GM21619 (cell line): Measurements from ENCODE around the gene KLK12.

Source experiments
- ATAC-seq: cut with Tn5 transposase; IDR thresholded peaks from one replicate; pipeline ENCODE4 v1.9.1; 2021; ENCODE audit not compliant: unreplicated experiment

KLK12 gene, protein sequence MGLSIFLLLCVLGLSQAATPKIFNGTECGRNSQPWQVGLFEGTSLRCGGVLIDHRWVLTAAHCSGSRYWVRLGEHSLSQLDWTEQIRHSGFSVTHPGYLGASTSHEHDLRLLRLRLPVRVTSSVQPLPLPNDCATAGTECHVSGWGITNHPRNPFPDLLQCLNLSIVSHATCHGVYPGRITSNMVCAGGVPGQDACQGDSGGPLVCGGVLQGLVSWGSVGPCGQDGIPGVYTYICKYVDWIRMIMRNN

DNA sequence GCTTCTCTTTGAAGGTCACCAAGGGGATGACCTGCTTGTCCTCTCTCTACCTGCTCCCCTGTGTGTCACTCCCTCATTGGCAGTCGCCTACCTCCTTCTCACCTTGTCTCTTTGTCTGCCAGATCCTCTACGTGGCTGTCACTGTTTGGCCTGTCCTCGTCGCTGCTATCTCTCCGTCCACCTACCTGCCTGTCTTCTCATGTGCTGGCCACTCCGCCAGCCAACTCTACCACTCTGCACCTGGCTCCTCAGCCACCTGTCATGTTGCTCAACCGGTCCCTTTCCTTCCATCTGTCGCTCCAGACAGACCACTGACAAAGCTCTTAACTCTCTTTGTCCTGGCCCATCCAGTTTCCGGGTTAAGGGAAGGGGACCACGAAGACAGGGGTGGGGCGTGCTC lies at the start of gene KLK12:
Gene KLK12, minus strand, starts transcription at position 299 of the 400 bp plus-strand sequence. CDS start 381 bp downstream, outside the sequence.
- ATAC-seq = no peak

DNA sequence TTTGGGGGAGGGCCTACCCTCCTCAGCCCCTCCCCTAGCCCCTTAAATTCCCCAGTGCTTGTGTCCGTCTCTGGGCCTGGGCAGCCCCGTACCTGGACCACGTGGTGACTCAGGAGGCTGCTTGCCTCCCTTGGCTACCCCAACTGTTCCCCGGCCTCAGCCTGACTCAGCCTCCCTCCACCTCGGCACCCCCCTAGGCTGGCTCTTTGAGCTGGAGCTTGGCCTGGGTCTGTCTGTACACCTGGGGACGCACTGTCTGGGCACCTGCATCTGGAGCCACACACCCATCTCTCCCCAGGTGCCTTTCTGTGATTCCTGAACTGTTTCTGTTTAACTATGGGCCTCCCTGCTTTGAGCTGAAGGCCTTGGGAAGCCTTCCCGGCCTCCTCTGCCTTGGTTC lies 49.7 kb upstream of the KLK12 start:
- no peak for ATAC-seq

DNA sequence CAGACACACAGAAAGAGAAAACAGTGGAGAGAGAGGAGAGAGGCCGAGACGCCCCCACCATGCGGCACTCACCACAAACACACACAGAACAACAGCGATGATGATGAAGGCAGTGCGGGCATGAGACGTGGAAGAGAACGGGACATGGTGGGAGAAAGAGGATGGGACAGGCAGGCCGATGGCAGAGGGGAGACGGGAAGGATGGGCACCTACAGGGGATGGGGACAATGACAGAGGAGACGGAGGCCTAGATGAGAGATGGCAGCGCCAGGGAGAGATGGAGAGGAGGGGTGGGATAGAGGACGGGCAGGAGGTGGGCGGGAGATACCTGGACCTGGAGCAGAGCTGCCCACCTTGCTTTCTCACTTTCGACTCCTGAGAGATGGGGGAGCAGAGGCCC lies 49.0 kb upstream of the KLK12 start:
- ATAC-seq = no peak

DNA sequence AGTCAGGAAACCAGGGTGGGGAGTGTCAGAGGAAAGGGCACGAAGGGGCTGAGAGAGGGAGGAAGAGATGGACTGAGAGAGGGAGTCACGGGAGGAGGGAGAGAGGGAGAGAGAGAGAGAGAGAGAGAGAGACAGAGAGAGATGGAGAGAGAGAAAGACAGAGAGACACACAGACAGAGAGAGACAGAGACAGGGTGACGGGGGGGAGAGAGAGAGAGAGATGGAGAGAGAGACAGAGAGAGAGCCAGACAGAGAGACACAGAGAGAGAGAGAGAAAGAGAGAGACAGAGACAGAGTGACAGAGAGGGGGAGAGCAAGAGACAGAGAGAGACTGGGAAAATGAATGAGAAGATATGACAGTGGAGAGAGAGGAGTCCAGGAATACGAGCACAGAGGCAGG lies 48.4 kb upstream of the KLK12 start:
- no peak for ATAC-seq

DNA sequence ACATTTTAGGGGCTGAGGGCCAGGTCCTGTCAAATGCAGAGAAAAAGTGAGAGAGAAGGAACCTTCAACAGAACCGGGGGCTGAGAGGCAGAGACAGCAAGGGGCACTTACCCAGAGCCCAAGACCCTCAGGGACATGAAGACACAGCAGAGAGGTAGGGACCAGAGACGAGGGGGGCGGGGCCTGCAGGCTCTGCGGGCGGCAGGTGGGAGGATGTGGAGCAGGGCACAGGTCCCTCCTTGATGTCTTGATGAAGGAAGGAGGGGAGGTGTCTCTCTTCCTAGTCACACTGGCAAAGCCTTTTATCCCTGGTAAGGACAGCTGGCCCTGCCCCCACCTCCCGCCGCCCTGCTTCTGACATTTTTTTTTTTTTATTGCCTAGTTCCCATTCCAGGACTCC lies 47.8 kb upstream of the KLK12 start, which contains the start of gene KLK14:
Gene KLK14, minus strand, starts transcription at position 277 of the 400 bp plus-strand sequence. Its CDS starts 273 bp downstream, at position 4.
- no peak for ATAC-seq

DNA sequence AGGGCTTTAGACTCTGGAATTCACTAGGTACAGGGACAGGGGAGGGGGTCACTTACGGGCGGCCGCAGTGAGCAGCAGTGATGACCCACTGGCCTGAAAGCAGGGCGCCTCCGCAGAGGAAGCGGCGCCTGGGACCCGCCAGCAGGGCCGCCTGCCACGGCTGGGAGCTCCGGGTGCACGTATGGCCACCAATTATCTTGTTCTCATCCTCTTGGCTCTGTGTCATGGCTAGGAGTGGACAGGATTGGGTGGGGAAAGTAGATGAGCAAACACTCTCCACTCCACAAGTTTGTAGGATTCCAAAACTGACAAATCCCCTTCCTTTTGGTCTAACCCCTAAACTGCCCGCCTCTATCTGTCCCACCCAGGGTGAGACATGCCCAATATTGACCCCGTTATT lies 46.7 kb upstream of the KLK12 start:
- ATAC-seq = no peak

DNA sequence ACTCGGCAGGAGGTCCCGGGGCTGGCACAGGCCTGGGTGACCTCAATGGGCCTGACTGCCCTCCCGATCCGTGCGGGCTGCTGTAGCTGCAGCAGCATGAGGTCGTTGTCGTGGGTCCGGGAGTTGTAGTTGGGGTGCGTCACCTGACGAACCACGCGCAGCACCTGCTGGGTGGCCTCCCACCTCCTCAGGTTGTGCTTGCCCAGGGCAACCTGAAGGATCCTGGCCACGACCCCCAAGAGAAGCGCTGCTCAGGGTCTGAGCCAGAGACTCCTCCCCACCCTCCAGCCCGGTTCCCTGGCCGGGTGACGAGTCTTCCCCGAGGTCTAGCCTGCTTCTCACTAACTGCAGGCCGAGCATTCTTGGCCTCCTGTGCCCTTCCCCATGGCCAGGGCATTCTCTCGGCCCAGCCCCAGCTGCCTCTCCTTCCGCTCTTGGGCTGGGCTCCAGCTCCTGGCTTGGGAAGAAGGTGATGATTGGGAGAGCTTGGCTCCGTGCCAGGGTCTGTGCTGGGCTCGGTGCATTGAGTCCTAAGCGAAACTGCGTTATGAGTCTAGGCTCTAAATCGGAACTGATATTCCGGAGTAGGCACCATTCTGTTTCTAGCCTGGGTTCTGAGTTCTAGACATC lies 44.8 kb upstream of the KLK12 start:
- no peak for ATAC-seq

DNA sequence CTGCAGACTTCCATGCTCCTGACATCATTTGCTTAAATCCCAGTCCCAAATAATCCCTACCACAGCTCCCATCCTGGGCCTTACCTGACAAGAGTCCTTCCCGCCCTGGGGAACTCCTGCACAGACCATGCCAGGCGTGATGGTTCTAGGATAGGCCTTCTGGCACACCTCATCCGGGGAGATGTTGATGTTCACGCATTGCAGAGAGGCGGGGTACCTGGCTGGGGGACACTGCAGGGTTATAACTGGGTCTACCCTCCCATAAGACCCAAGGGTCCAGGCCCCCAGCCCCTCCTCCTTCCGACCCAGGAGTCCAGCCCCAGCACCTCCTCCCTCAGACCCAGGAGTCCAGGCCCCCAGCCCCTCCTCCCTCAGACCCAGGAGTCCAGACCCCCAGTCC lies 43.9 kb upstream of the KLK12 start:
- no peak for ATAC-seq

DNA sequence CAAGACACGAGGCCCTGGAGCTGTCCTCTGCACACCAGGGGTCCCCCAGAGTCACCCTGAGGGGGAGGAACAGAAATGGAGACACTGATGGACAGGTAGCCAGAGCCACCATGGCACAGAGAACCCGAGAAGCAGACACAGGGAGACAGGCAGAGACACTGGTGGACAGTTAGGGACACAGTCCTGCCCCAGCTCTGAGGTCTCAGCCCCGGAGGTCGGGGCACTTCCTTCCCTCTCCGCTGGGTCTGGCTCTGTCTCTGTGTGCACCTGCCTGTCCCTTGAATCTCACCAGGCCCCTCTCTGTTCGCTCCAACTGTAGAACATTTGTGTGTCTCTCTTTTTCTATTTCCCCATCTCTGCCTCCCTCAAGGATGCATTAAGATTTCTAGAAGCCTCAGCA lies 43.3 kb upstream of the KLK12 start:
- ATAC-seq = no peak

DNA sequence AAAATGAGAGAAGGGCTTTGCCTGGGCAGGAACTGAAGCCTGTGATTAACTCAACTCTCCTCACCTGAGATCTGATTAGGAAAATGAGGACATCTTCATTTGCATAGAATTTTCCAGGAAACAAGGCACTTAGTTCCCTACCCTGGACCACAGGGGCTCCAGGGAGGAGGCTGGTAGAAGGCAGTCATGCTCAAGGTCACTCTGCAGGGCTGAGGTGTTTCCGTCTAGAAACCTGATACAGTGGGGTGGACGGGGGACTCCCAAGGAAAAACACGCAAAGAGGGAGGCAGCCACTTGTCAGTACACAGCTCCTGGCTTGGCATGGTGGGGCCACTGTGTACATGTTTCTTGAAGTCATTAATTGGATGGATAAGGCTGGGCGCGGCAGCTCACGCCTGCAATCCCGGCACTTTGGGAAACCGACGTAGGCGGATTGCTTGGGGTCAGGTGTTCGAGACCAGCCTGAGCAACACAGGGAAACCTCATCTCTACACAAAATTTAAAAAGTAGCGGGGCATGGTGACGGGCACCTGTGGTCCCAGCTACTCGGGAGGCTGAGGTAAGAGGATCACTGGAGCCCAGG lies 41.9 kb upstream of the KLK12 start:
- no peak for ATAC-seq

DNA sequence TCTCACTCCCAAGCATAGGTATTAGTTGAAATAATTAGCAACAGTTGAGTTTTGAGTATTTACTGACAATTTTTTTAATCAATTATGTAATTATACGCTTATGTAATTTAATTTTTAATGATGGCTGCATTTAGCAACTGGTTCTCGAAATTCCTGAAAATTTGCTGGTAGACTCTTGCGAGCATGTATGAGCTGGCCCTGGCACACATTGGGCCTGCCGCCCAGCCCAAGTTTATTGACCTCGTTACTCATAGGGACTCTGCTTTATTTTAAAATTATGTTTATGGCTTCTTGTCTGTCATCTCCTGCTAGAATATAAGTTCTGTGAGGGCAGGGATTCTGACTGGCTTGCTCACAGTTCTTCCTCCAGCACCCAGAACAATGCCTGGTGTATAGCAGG lies 41.2 kb upstream of the KLK12 start:
- ATAC-seq = no peak

DNA sequence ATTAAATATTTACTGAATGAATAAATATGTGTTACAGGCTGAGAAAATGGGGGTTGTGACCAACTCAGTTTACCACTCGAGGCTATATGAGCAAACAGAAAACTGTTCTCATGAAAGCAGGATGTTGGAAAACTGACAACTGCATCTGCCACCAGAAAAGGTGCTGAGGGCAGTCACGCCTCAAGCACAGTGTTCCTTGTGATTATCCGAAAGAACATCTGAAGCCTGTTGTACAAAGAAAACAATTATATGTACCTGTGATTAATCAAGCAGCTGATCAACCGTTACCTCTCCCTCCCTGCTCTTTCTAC lies 36.2 kb upstream of the KLK12 start:
- ATAC-seq = no peak

DNA sequence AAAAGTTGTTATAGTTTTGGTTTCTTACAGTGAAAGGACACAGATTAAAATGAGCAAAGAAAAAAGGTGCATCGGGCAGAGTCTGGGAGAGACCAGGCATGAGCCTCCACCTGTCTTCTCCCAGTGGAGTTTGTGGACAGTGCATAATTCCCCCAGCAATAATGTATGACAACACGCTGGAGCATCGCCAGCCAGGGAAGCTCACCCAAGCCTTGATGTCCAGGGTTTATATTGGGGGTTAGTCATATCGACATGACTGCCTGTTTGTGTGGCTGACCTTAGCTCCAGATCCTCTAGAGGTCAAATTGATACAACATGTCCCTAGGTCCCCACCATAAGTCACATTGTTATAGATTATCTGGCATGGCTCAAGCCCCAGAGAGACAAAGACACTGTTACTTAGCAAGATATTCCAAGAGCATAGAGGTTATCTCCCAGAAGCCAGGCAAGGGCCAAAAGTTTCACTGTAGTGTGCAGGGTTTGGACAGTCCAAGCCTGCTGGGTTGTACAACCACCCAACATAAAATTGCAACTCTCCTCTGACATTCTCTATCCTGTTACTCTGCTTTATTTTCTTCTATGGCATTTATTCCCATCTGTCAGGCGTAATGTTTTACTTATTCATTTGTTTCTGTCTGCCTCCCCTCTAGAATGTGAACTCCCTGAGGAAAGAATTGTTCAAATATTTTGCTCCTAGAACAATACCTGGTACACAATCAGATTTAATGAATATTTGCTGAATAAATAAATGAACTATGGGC lies 35.7 kb upstream of the KLK12 start:
- ATAC-seq = no peak

DNA sequence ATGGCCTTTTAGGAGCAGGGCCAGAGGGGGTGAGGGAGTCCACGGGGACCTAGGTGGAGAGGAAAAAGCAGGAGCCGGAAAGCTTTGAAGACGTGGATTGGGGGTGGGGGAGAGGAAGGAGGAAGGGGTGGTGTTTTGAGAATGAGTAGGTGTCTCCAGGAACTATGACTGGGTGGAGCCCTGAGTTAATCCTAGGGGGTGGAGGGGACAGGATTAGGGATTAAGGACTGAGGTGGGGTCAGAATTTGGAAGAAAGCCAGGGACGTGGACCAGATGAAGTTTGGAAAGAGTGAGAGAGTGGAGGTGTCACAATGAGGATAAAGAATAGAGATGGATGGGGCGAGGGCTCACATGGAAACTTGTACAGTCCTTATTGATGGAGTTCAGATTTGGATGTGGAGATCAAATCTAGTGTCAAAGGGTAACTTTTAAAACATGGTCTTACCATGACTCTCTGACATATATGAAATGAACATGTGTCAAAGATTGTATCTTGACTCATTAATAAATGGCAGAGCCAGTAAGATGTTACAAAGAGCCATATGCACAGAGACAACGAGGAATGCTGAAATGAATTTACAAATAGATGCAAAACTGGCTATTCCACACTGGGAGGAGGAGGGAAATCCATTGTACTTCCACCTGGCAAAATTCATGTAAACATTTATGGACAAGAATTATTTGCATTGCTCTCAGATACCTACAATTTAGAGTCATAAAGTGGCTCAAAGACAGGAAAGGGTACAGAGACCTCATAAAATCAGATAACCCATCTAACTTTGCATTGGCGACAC lies 31.8 kb upstream of the KLK12 start:
- ATAC-seq = no peak

DNA sequence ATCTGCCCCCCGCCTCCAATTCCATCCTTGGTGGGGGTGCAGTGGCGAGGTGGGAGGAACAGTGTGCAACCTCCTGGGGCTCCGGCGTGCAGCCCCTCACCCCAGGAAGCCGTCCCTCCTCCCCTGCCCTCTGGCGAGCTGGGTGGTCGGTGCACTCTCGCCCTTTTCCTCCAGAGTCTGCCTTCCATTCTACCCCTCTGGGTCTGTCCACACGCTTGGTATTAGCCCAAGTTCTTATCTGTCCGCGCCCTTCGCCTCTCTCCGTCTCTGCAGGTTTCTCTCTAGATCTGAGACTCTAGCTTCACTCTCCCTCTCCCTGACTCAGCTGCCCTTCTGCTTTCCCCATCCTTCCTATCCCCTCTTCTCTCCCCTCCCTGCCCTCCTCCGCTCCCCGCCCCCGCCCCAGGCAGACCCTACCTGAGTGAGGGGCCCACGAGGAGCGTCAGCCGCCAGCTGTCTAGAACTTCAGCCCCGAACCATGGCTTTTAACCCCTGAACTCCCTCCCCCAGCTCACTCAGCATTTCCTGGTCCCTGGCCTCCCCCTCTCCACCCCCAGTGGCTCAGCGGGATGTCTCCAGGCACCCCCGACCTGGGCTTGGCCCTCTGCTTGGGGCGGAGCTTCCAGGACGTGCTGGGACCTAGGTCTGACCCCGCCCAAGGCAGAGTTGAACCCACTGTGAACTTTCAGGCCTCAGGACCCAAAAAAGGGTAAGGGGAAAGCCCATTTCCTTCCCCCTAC lies 30.6 kb upstream of the KLK12 start:
- no peak for ATAC-seq

DNA sequence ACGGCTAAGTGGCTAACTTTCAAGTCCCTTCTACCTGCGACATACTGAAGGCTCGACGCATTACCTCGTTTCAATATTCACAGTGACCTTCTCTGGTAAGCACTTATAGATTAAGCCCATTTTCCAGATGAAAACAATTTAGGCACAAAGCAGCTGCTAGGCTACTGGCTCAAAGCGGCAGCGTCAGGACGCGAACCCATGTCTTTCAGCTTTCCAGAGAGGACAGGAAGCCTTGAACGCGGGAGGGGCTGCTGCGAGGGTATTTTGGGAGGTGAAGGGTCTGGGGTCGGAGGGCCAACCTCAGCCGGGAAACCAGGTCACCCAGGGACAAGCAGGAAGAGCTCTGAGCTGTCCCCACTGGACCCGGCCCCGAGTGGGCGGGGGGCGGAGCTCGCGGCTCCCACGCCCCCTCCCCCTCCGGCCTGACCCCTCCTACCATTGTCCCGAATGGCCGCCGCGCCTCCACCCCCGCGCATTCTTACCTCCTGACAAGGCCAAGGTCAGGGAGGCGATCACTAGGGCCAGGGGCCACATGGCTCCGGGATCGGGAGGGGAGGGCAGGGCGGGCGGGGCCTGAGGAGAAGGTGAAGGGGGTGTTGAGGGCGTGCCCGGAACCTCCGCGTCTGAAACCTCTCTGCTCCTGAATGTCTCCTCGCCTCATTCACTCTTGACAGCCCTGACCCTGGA lies 29.9 kb upstream of the KLK12 start, which contains the start of gene KLK13:
Gene KLK13, minus strand, starts transcription at position 559 of the 687 bp plus-strand sequence. Its CDS starts 25 bp downstream, at position 534.
- ATAC-seq = no peak

DNA sequence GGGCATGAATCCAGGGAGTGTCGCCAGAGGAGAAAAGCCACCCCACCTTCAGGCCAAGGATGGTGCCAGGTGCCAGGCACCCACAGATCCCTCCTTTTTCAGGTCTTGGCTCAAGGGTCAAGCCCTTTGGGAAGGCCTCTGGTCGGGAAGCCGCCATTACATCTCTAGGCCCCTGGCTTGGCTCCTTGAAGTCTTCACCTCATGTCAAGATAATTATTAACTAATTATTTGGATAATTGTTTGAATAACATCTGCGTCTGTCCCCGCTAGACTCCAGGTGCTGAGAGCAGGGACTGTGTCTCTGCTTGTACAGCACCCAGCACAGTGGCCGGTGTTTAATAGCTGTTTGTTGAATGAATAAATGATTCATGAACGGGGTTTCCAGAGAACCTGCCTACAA lies 28.9 kb upstream of the KLK12 start:
- no peak for ATAC-seq

DNA sequence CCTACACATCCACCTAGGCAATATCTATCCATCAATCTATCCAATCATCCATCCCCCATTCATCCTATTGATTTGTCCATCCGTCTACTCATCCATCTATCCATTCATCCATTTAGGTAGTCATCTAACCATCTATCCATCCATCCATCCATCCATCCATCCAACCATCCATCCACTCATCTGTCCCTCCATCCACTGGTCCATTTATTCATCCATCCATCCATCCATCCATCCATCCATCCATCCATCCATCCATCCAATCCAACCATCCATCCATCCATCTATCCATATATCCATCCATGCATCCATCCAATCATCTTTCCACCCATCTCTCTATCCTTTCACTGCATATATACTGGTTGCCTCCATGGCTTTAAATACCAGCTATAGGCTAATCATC lies 26.2 kb upstream of the KLK12 start:
- ATAC-seq = no peak

DNA sequence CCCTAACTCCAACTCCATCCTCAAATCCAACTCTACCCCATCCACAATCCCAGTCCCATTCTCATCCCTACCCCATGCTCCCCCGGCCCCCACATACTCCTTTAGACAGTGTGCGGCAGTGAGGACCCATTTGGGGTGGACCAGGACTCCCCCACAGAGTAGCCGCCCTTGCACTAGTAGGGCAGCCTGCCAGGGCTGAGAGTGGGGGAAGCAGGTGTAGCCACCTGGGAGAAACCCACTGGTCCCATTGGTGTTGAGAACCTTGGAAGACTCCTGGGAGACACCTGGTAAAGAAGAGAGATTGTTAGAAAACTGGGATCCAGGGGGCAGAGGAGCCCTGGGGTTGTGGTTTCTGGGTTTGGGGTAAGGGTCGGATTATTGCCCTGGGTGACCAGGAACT lies 25.5 kb upstream of the KLK12 start:
- no peak for ATAC-seq

DNA sequence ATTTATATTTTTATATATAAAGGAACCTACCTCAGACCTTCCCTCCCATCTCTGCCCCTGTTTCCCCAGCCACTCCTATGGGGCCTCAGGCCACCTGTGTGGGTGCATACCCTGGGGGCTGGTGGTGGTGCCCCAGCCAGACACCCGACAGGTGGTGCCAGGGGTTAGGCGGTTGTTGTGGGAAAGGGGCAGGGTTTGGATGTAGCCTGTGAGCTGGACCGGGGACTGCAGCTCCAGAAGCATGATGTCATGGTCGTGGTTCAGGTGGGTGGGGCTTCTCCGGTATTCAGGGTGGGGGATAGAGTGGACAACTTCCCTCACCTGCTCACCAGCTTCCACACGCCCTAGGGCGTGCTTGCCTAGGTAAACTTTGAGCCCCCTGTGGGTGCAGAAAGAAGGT lies 24.9 kb upstream of the KLK12 start:
- no peak for ATAC-seq
